ENCODE data around the gene SNX3. TPM values are rescaled to one million over a fixed set of nuclear protein-coding genes. Genes with fewer than 3 reads are reported as not detected.
"Not testable (repeated sequence)": the region's sequence is repeated elsewhere in the genome, so short reads cannot be mapped to it uniquely, and the experiment has no call there.

Gene SNX3
- 100 to 1,000 TPM; 205 to 300 (median 248) TPM for polyA plus RNA-seq (ENCODE audit: insufficient read length in 4 of 4)

- peak; percentile 90 to 92 (median 92) for DNase-seq (ENCODE audit: low read depth in 4 of 4, low spot score in 3 of 4)
Observed at GRCh38 chr6:108260809-108261569, at the start of gene SNX3. Gene SNX3 (minus strand): TSS chr6:108261040. CDS start chr6:108260921, 119 bp downstream.

DNA sequence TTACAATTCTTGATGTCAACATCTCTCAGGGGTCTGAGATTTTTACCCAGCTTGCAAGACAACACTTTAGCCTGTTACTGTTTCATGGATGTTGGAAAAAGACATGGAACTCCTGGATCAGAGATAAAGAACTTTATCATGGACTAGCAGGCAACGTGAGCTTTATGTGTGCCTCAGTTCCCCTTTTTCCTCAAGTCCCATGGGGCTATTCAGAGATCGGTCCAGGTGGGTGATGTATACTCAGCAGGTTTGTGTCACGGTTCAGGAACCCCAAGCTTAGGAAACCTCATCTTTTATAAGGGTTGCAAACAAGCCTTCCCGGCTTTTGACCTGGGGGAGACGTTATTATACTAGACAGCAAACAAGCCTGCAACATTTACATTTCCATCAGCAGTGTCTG is 49.0 kb upstream of the SNX3 start:
- no peak for DNase-seq (ENCODE audit: low read depth in 4 of 4, low spot score in 3 of 4)

DNA sequence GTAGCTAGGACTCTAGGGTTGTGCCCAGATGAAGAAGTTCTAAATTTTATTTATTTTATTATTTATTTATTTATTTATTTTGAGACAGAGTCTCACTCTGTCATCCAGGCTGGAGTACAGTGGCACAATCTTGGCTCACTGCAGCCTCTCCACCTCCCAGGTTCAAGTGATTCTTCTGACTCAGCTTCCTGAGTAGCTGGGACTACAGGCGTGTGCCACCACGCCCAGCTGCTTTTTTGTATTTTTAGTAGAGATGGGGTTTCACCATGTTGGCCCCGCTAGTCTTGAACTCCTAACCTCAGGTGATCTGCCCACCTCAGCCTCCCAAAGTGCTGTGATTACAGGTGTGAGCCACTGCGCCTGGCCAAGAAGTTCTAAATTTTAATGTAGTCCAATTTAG is 47.8 kb upstream of the SNX3 start:
- DNase-seq (ENCODE audit: low read depth in 4 of 4, low spot score in 3 of 4), result not testable (repeated sequence)

DNA sequence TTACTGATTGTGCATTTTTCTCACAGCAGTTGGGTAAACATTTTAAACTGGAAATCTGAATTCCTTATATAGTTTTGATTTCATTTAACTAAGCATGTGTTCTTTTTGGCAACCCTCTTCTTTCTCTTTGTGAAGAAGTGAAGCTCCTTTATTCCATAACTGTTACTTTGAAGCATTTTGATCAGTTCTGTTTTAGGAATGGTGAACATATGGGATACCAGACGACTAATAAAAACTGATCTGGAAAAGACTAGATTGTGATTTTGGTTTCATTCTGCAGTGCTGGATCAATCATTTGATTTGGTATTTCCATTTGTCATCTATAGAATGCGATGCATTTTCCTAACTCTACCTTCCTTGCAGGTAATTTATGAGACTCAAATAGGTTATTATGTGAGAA is 43.8 kb upstream of the SNX3 start:
- no peak for DNase-seq (ENCODE audit: low read depth in 4 of 4, low spot score in 3 of 4)

DNA sequence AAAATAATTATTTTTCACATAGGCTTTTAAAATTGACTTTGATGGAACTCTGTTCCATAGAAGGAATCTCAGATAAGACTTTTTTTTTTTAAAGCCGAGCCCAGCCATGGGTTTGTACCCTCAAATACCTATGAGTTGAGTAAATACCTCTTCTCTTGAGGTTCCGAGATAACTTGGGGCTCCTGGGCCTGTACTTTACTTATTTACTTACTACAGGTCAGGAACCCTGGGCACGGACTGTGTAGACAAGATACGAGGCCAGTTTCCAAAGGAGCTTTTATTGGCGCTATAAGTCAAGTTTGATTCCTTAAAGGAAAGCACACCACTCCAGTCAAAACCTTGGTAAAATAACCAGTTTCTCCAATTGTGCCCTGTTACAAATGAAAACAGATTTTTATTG is 41.5 kb upstream of the SNX3 start:
- no peak for DNase-seq (ENCODE audit: low read depth in 4 of 4, low spot score in 3 of 4)

GRCh38 chr6:108295676-108296075 is 34.8 kb upstream of the SNX3 start:
- peak in 1 of 4 donors; percentile 4 for DNase-seq (ENCODE audit: low read depth in 4 of 4, low spot score in 3 of 4)

GRCh38 chr6:108294727-108295625 is 34.1 kb upstream of the SNX3 start, which contains the start of gene AFG1L:
Gene AFG1L (plus strand): TSS chr6:108295054. CDS start chr6:108295080, 26 bp downstream.
- DNase-seq (ENCODE audit: low read depth in 4 of 4, low spot score in 3 of 4), result peak; percentile 78 to 83 (median 80)

DNA sequence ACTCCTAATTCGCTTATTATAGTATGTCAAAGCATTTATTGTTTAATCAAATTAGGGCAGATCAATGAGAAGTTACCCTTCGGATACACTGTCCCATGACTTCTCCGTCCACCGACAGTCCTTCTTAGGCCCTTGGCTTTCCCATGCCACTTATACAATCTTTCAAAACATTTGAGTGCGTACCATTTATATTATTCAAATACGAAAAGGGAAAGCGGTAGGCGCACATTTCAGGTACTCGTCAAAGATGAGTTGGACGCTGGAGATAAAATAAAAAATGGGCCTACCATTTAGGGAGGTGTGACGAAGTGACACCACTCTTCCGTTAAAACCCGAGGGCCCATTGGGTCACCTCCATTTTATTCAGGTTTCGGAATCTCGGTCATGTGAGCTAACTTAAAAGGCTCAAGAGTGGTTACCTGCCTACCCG is 33.5 kb upstream of the SNX3 start:
- DNase-seq (ENCODE audit: low read depth in 4 of 4, low spot score in 3 of 4), result peak in 1 of 4 donors; percentile 2

- DNase-seq (ENCODE audit: low read depth in 4 of 4, low spot score in 3 of 4), result no peak
Observed at GRCh38 chr6:108293527-108294296, 32.9 kb upstream of the SNX3 start.

DNA sequence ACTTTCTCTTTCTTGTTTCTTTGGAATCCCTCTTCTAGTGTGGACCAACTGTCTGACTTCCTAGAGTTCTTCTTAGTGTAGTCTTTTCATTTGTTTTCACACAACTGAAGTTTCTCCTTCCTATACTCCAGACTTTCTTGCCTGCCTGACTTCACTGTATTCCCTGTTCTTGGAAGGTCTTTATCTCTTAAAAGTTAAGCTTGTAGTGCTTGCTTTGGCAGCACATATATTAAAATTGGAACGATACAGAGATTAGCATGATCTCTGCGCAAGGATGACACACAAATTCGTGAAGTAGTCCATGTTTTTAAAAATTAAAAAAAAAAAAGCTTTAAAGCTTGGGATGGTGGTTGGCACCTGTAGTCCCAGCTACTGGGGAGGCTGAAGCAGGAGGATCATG is 31.7 kb upstream of the SNX3 start:
- DNase-seq (ENCODE audit: low read depth in 4 of 4, low spot score in 3 of 4), result not testable (repeated sequence)

- DNase-seq (ENCODE audit: low read depth in 4 of 4, low spot score in 3 of 4), result no peak
Observed at GRCh38 chr6:108291091-108291490, 30.3 kb upstream of the SNX3 start.

GRCh38 chr6:108288742-108289141 is 27.9 kb upstream of the SNX3 start:
- DNase-seq (ENCODE audit: low read depth in 4 of 4, low spot score in 3 of 4), result no peak

DNA sequence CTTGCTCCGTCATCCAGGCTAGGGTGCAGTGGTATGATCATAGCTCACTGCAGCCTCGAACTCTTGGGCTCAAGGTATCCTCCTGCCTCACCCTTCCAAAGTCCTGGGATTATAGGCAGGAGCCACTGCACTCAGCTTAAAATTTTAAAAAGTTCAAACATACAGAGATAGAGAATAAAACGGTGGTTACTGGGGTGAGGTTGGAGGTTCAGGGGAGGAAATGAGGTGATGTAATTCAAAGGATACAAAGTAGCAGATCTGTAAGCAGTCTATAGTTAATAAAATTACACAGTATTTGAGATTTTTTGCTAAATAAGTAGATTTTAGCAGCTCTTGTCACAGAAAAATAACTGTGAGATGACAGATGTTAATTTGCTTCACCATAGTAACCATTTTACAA is 26.5 kb upstream of the SNX3 start:
- no peak for DNase-seq (ENCODE audit: low read depth in 4 of 4, low spot score in 3 of 4)

- no peak for DNase-seq (ENCODE audit: low read depth in 4 of 4, low spot score in 3 of 4)
Observed at GRCh38 chr6:108286366-108286765, 25.5 kb upstream of the SNX3 start.

DNA sequence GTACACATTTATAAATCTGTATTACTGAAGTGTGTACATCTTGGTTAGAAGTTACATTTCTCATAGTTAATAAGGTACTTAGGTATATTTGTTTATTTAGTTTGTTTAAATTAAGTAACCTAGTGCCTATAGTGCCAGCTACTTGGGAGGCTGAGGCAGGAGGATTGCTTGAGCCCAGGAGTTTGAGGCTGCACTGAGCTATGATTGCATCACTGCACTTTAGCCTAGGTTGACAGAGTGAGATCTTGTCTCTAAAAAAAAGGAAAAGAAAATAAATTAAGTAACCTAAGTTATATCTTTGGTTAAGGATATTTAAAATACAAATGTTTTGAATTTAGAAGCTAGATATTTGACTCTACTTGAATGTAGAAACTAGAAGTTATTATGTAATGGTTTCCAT is 24.5 kb upstream of the SNX3 start:
- no peak for DNase-seq (ENCODE audit: low read depth in 4 of 4, low spot score in 3 of 4)

DNA sequence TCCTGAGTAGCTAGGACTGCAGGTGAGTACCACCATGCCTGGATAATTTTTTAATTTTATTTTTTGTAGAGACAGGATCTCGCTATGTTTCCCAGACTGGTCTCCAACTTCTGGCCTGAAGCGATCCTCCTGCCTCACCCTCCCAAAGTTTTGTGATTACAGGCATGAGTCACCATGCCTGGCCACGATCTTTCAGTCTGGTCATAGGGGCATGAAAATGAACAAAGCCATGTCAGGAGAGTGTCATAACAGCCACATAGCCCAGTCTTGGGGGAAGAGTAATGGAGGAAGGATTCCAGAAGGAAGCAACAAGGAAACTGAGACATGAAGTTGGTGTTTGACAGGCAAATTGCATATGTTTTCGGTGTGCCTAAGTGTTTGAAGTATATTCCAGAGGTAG is 17.0 kb upstream of the SNX3 start:
- no peak for DNase-seq (ENCODE audit: low read depth in 4 of 4, low spot score in 3 of 4)

GRCh38 chr6:108277295-108277694 is 16.5 kb upstream of the SNX3 start:
- DNase-seq (ENCODE audit: low read depth in 4 of 4, low spot score in 3 of 4), result no peak

- DNase-seq (ENCODE audit: low read depth in 4 of 4, low spot score in 3 of 4), result no peak
Observed at GRCh38 chr6:108275976-108276375, 15.1 kb upstream of the SNX3 start.

- DNase-seq (ENCODE audit: low read depth in 4 of 4, low spot score in 3 of 4), result no peak
Observed at GRCh38 chr6:108274546-108274945, 13.7 kb upstream of the SNX3 start.

GRCh38 chr6:108269955-108270354 is 9.1 kb upstream of the SNX3 start:
- DNase-seq (ENCODE audit: low read depth in 4 of 4, low spot score in 3 of 4), result not testable (repeated sequence)

DNA sequence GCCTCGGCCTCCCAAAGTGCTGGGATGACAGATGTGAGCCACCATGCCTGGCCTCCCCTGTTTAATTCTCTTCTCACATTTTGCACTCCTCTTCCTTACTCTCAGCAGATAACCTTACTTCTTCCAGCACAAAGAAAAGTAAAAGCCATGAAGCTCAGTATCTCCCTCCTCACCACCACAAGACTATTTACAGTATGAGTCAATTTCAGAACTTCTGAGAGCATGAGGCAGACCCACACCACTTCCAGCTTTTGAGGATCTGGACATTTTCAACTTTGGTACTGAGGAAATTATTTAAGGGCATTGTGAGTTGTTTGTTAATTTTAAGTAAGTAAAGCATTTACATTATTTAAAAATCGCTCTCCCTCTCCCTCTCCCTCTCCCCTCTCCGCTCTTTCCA is 8.0 kb upstream of the SNX3 start:
- no peak for DNase-seq (ENCODE audit: low read depth in 4 of 4, low spot score in 3 of 4)

Data from left renal pelvis (tissue), 4 donors.